Keratinocyte (primary cell): ENCODE results near the gene PHKA1. TPM values are rescaled to one million over a fixed set of nuclear protein-coding genes. Genes with fewer than 3 reads are reported as not detected.

Experiments used
- DNase-seq: peaks from one replicate; pipeline ENCODE4 v3.0.0-alpha.2; 2011; ENCODE audit warnings: low read depth, missing footprints, low spot score
- FAIRE-seq: peaks from 2 replicates; lab custom pipeline; 2011; peaks lifted over from hg19 to GRCh38; lab: Jason Lieb, UNC
- H2AFZ ChIP-seq: 2 replicates; pipeline ENCODE4 v1.6.0; 2012; ENCODE audit warnings: low read length, control low read depth, inconsistent platforms; ENCODE audit not compliant: control insufficient read depth
- H3K27ac ChIP-seq: 2 replicates; pipeline ENCODE4 v1.5.1; 2011; ENCODE audit warnings: low read length; ENCODE audit not compliant: control insufficient read depth, insufficient read depth
- H3K27me3 ChIP-seq: 3 replicates; pipeline ENCODE4 v1.6.0; 2011; ENCODE audit warnings: low read length; ENCODE audit not compliant: control insufficient read depth, insufficient read depth; ENCODE audit errors: extremely low read depth
- H3K36me3 ChIP-seq, 2 experiments: 2 replicates in 1 of 2; 3 replicates in 1 of 2; pipeline ENCODE4 v1.5.1; 2011; ENCODE audit warnings: low read length in 2 of 2, mild to moderate bottlenecking in 1 of 2; ENCODE audit not compliant: control insufficient read depth in 2 of 2, insufficient read depth in 2 of 2; ENCODE audit errors: extremely low read depth in 1 of 2
- H3K4me1 ChIP-seq: 3 replicates; pipeline ENCODE4 v1.5.1; 2011; ENCODE audit warnings: low read length; ENCODE audit not compliant: control insufficient read depth, insufficient read depth; ENCODE audit errors: extremely low read depth
- H3K4me2 ChIP-seq: 3 replicates; pipeline ENCODE4 v1.6.0; 2011; ENCODE audit warnings: low read depth, low read length; ENCODE audit not compliant: control insufficient read depth, insufficient read depth; ENCODE audit errors: extremely low read depth
- H3K4me3 ChIP-seq, 3 experiments: fragments of 200-600 bp in 1 of 3; sonication (generic) in 1 of 3; 2 replicates in 2 of 3; 3 replicates in 1 of 3; pipeline ENCODE4 v1.5.1; 2011 to 2016; ENCODE audit warnings: low read length in 3 of 3, mild to moderate bottlenecking in 3 of 3, control low read depth in 2 of 3, inconsistent platforms in 1 of 3, low read depth in 1 of 3, mixed read lengths in 1 of 3, mixed run types in 1 of 3, moderate library complexity in 1 of 3; ENCODE audit not compliant: control insufficient read depth in 2 of 3, insufficient read depth in 2 of 3; ENCODE audit errors: extremely low read depth in 1 of 3
- H3K79me2 ChIP-seq: 2 replicates; pipeline ENCODE4 v1.6.0; 2012; ENCODE audit warnings: low read length; ENCODE audit not compliant: control insufficient read depth, insufficient read depth
- H3K9ac ChIP-seq: 3 replicates; pipeline ENCODE4 v1.6.0; 2011; ENCODE audit warnings: low read length; ENCODE audit not compliant: control insufficient read depth, insufficient read depth; ENCODE audit errors: extremely low read depth
- H3K9me1 ChIP-seq: 3 replicates; pipeline ENCODE4 v1.6.0; 2011; ENCODE audit warnings: low read length; ENCODE audit not compliant: control insufficient read depth, insufficient read depth; ENCODE audit errors: extremely low read depth
- H3K9me3 ChIP-seq: 2 replicates; pipeline ENCODE4 v1.5.1; 2012; ENCODE audit warnings: low read depth, low read length; ENCODE audit not compliant: control insufficient read depth
- H4K20me1 ChIP-seq: 3 replicates; pipeline ENCODE4 v1.6.0; 2011; ENCODE audit warnings: low read length; ENCODE audit not compliant: control insufficient read depth, insufficient read depth; ENCODE audit errors: extremely low read depth
- EZH2 ChIP-seq: IDR thresholded peaks from one replicate; pipeline ENCODE4 v1.6.1; 2012; ENCODE audit warnings: inconsistent platforms, mild to moderate bottlenecking, low read length, moderate library complexity
- dilution Hi-C: fragments of 300-500 bp; cut with MboI; formaldehyde crosslinking; loops from one replicate; pipeline ENCODE4 v1.7.0; 2020; ENCODE audit warnings: low sequenced_read_pairs; ENCODE audit not compliant: extremely low pct_ligation_motif_present
- polyA plus RNA-seq, 5 experiments: library from polyadenylated mRNA; depleted of rRNA in 3 of 5; stranded (reverse) in 3 of 5; stranded (forward) in 1 of 5; unstranded in 1 of 5; fragments of >200 nt; gene quantifications; 1 replicate in 1 of 5; 2 replicates in 3 of 5; 3 replicates in 1 of 5; pipeline versions ENCODE4 v1.2.1 to v1.2.3, GENCODE V29; 2011 to 2012; ENCODE audit warnings: missing spikeins in 2 of 5, low read depth in 1 of 5, low replicate concordance in 1 of 5
- TF ChIP-seq, protein P1 (sequence below), 3 experiments: IDR thresholded peaks in 1 of 3; conservative IDR thresholded peaks in 1 of 3; optimal IDR thresholded peaks in 1 of 3; 2 replicates in 2 of 3; 3 replicates in 1 of 3; pipeline versions ENCODE3 to v1.5.1; 2011; ENCODE audit warnings: low read length in 3 of 3, mild to moderate bottlenecking in 3 of 3, moderate library complexity in 2 of 3, control low read depth in 1 of 3, inconsistent platforms in 1 of 3; ENCODE audit not compliant: insufficient read depth in 2 of 3; ENCODE audit errors: extremely low read depth in 1 of 3

PHKA1 gene
- polyA plus RNA-seq, 1 donor (not counting 4 experiments of a cell fraction or from before 2014, with no cell fraction given), result 7.1 TPM

GRCh38 chrX:72705111-72705510 lies 9.0 kb downstream of the PHKA1 start:
- no peak for DNase-seq
- Histone ChIP-seq H3K9ac (no peak overlapping the region), H4K20me1 (no peaks in the 10 kb centered on the region), H3K9me3 (no peaks in the 10 kb centered on the region), H3K4me3 (no peak overlapping the region), H3K4me1 (no peaks in the 10 kb centered on the region), H3K4me2 (no peak overlapping the region), H3K79me2 (no peaks in the 10 kb centered on the region), H2AFZ (no peak overlapping the region), H3K9me1 (no peaks in the 10 kb centered on the region), H3K27ac (no peak overlapping the region), H3K27me3 (no peaks in the 10 kb centered on the region), H3K36me3 (no peaks in the 10 kb centered on the region)
- TF ChIP-seq EZH2, result no peak
- TF ChIP-seq, protein P1, sequence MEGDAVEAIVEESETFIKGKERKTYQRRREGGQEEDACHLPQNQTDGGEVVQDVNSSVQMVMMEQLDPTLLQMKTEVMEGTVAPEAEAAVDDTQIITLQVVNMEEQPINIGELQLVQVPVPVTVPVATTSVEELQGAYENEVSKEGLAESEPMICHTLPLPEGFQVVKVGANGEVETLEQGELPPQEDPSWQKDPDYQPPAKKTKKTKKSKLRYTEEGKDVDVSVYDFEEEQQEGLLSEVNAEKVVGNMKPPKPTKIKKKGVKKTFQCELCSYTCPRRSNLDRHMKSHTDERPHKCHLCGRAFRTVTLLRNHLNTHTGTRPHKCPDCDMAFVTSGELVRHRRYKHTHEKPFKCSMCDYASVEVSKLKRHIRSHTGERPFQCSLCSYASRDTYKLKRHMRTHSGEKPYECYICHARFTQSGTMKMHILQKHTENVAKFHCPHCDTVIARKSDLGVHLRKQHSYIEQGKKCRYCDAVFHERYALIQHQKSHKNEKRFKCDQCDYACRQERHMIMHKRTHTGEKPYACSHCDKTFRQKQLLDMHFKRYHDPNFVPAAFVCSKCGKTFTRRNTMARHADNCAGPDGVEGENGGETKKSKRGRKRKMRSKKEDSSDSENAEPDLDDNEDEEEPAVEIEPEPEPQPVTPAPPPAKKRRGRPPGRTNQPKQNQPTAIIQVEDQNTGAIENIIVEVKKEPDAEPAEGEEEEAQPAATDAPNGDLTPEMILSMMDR (optimal IDR thresholded peaks at IDR 0.05 in 1 of 3, IDR thresholded peaks at IDR 0.05 in 1 of 3, conservative IDR thresholded peaks at IDR 0.05 in 1 of 3; ENCODE audit: extremely low read depth in 1 of 3, insufficient read depth in 2 of 3, low read length in 3 of 3), result no peak
- no peak for FAIRE-seq
- dilution Hi-C loops, result no loop called here

GRCh38 chrX:72694170-72694569 lies 19.9 kb downstream of the PHKA1 start:
- Histone ChIP-seq H3K9me1 (no peaks in the 10 kb centered on the region), H3K4me2 (no peak overlapping the region), H3K4me3 (no peak overlapping the region), H3K36me3 (no peaks in the 10 kb centered on the region), H2AFZ (no peak overlapping the region), H4K20me1 (no peaks in the 10 kb centered on the region), H3K4me1 (no peaks in the 10 kb centered on the region), H3K27ac (no peak overlapping the region), H3K79me2 (no peaks in the 10 kb centered on the region), H3K9ac (no peak overlapping the region), H3K9me3 (no peaks in the 10 kb centered on the region), H3K27me3 (no peaks in the 10 kb centered on the region)
- FAIRE-seq (no peak), DNase-seq (no peak)
- dilution Hi-C loops, result no loop called here
- TF ChIP-seq, protein P1 (optimal IDR thresholded peaks at IDR 0.05 in 1 of 3, IDR thresholded peaks at IDR 0.05 in 1 of 3, conservative IDR thresholded peaks at IDR 0.05 in 1 of 3; ENCODE audit: extremely low read depth in 1 of 3, insufficient read depth in 2 of 3, low read length in 3 of 3), result no peak
- TF ChIP-seq EZH2, result no peak
